Myocyte (in vitro differentiated cells): ENCODE data around the gene SLX4IP. TPM values are rescaled to one million over a fixed set of nuclear protein-coding genes. Genes with fewer than 3 reads are reported as not detected.
A peak's percentile ranks its signal among the peaks of the same experiment; 100 is the strongest.
"Not testable (repeated sequence)": the region's sequence is repeated elsewhere in the genome, so short reads cannot be mapped to it uniquely, and the experiment has no call there.

Source experiments
- DNase-seq: peaks from one replicate; pipeline ENCODE4 v3.0.0-alpha.2; 2012; ENCODE audit warnings: low read depth
- total RNA-seq: library from RNA; depleted of rRNA; stranded (reverse); fragments of >200 nt; gene quantifications from 2 replicates; pipeline ENCODE4 v1.2.3, GENCODE V29; 2014

The SLX4IP gene
- total RNA-seq, 1 donor from 2014 or later, result 3.0 TPM

GRCh38 chr20:10571313-10571815 is 136.3 kb downstream of the SLX4IP start:
- no peak for DNase-seq

DNA sequence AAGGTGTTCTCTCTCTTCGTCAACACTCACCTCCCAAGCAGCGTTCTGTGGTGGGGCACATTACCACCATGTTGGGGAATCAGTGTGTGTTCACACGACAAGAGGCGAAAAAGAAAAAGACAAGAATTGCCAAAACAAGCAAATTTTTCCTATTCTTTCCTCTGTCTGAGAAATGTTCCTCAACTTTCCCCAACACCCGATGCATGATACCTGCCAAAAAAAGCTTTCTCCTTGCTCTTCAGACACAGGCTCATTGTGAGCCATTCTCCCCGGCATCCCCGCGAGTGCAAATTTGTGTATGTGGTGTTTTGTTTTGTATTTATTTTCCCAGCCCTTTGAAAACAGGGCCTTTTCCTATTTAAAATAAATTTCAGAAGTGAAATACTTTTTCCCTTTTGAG is 137.7 kb downstream of the SLX4IP start:
- DNase-seq, result no peak

- no peak for DNase-seq
Measured at GRCh38 chr20:10573273-10573950, 138.3 kb downstream of the SLX4IP start.

DNA sequence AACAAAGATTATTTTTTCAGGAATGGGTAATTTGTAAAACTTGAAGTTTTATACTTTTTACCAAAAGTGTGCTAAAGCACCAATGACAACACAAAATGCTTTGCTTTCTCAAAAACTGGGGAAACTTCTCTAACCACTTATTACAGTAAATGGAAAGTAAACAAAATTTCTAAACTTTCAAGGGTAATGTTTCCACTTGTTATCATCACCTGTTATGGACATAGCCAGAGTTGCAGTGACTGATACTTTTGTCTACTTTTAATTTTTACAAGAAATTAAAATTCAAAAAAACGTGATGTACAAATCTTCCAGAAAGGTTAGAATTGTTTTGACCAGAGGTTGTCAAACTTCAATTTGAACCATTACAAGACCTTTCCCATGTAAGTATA is 138.8 kb downstream of the SLX4IP start:
- no peak for DNase-seq

- no peak for DNase-seq
Measured at GRCh38 chr20:10576411-10577090, 141.4 kb downstream of the SLX4IP start.

- no peak for DNase-seq
Measured at GRCh38 chr20:10577648-10578047, 142.5 kb downstream of the SLX4IP start.

GRCh38 chr20:10578607-10579006 is 143.5 kb downstream of the SLX4IP start:
- DNase-seq, result peak; percentile 71

DNA sequence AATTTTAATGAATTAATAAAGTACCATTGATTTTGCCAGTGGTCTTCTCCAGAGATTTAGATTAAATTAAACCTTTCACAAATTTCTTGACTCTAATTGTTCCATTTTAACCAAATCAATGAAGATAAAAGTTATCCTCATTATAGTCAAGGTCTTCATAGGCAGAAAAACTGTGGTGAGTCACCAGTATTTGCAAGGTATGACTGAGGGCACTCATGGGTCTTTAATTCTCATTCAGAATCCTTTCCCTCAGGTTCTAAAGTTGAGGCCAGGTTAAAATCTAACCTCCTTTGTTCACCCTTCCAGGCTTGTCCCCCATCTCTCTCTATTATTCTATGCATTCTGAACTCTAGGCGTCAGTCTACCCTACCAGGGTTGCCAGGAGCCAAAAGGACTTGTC is 144.8 kb downstream of the SLX4IP start:
- no peak for DNase-seq

GRCh38 chr20:10580700-10581099 is 145.6 kb downstream of the SLX4IP start:
- DNase-seq, result no peak

GRCh38 chr20:10581823-10582222 is 146.7 kb downstream of the SLX4IP start:
- DNase-seq, result peak; percentile 88

GRCh38 chr20:10584371-10584770 is 149.3 kb downstream of the SLX4IP start:
- DNase-seq, result no peak

DNA sequence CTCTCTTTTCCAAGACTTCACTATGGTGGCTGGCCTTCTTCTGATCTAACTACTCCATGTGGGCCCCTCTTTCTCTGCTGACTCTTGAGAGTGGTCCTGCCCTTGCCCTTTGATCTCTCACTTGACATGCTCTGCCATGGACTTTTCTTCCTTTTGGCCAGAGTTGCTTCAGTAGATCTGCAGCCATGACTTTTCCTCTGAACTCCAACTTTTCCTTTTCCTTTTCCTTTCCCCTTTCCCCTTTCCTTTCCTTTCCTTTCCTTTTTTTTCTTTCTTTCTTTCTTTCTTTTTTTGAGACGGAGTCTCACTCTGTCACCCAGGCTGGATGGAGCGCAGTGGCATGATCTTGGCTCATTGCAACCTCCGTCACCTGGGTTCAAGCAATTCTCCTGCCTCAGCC is 150.2 kb downstream of the SLX4IP start:
- DNase-seq, result no peak

DNA sequence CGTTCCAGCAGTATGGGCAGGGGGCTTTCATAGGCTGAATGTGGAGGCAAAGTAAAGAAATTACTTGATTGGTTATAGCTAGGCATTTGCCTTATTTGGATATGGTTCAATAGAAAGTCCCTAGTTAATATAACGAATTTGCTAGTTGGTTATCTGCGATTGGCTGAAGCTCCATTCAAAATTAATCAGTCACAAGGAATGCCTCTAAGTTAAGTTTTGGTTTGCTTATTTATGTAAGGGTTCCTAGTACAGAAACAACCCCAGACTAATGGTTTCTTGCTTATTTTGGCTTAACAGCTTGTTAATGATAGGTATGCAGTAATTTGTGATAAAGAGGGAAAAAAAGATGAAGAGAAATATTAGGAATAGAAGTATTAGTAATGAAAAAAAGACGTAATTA is 151.2 kb downstream of the SLX4IP start:
- DNase-seq, result no peak

GRCh38 chr20:10590446-10590845 is 155.3 kb downstream of the SLX4IP start:
- DNase-seq, result not testable (repeated sequence)

DNA sequence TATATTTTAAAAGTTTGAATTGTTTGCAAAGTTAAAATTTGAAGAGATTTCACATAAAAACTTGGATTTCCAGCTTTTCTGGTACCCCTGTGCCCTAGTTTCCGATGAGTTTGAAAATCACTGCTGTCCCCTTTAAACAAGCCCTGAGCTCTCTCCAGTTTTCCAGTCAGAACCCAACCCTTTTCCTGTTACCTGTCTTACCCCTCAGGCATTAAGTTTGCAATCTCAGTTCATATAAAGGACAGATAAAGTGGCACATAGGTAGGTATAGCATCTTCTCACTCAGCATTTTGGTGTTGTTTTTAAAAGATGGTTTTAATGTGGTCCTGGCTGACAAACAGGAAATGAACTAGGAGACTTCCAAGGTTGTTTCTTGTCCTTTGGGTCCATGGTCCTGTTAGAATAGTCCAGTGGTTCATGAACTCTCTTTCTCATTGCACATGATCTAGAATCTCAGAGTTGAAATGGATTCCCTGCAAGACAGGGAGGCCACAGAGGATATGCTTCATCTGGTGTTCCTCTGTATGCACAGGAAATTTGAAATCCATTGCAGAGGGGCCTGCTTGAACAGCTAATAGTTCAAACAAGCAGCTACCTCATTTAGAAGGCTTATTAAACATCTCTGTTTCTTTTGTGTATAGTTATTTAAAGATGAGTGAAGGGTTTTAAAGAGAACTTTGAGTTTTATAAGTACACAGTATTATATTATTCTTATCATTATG is 156.0 kb downstream of the SLX4IP start:
- no peak for DNase-seq

DNA sequence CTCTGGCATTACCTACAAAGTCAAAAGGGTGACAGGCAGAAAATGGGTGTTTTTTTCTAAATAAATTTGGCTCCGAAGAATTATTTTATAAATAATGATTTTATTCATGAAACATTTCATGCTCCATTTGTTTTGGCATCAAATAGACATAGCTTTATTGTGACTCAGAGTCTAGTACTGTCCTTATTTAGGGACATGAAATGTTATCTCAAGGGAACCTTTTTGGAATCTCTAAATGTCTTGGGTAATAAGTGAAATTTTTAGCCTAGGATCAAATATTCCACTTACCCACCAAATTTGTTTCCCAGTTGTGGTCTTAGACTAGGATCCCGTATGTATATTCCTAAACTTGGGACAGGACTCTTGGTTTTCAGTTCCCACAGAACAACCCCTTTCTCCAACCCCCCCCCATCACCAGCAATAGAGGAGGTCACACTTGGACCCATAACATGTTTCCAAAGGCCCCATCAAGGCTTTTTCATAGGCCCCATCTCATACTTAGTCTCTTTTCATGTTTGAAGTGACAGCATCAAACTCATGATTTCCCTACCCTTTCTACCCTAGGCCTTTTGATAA is 156.9 kb downstream of the SLX4IP start:
- peak; percentile 54 for DNase-seq

DNA sequence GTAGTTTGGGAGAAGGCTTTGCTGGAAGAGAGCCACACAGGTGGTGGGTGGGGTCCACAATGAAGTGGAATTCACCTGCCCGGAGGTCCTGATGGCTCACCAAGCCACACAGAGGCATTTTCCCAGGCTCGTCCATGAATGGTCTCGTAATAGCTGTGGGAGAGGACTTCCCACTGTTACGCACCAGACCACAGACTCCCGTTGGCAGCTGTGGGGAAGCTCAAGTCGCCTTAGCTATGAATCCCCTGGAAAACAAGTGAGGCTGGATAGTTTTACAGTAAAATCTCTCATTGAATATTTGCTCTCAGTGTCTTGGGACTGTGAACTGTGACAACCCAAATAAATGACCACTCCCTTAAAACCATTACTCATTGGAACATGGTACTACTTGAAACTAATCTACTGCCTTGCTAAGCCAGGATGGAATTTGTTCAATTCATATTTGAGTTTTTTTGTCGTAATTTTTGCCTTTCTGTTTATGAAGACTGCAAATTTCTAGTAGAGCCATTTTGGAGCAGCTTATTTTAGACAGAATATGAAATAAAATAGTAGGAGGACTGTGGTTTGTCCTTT is 159.3 kb downstream of the SLX4IP start:
- peak; percentile 91 for DNase-seq

DNA sequence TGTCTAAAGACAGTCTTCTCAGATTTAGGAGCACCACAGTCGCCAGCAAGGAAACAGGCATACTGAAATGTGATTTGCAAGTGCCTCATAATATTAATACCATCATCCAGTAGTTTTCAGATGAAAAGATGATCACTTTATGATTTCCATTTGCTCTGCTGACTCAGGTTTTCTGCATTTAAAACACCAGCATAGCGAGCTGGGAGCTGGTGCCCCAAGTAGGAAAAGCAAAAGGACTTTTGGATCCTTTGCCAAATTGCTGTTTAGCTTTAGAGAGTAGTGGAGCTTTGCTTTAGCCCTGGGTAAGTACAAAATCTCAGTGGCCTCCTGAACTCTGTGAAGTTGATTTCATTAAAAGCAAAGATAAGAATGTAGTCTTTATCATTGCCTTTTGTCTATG is 160.2 kb downstream of the SLX4IP start:
- DNase-seq, result no peak

DNA sequence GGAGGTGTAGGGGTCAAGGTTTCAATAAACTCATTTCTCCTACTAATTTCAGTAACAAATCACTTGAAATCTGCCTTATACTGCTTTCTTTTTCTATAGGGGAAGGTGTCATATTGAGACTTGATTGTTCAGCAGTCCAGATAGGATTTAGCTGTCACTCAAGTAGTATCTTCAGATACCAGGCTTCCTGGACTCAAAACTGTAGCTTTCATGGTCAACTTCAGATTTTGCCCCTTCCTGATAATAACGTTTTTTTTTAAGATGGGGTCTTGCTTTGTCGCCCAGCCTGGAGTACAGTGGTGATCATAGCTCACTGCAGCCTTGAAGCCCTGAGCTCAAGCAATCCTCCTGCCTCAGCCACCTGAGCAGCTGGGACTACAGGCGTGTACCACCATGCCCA is 160.9 kb downstream of the SLX4IP start:
- no peak for DNase-seq

GRCh38 chr20:10596710-10597121 is 161.6 kb downstream of the SLX4IP start:
- peak; percentile 59 for DNase-seq

DNA sequence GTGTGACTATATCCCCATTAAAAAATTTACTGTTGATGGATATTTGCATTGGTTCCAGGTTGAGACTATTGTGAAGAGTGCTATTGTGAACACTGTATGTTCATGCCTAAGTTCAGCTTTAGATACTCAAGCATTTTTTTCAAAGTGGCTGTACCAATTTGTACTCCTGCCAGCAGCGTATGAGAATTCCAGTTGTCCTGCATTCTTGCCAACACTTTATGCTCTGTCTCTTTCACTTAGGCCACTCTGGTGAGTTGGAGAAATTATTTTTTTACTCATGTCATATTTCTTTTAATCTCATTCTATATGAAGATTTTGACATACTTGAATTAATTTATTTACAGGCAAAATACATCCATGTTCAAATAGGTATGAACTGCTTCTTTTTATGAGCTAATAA is 162.5 kb downstream of the SLX4IP start:
- DNase-seq, result no peak
